ENCODE measurements around the gene CXCL1.

The CXCL1 gene

GRCh38 chr4:73852771-73853170 is 16.4 kb upstream of the CXCL1 start:
- DNase-seq, result no peak

- DNase-seq, result no peak
Measured at GRCh38 chr4:73853246-73853704, 15.9 kb upstream of the CXCL1 start, which contains the start of gene PF4V1. PF4V1 (plus strand) TSS chr4:73853296; CDS start chr4:73853363, 67 bp downstream.

- no peak for DNase-seq
Measured at GRCh38 chr4:73853718-73854473, 15.3 kb upstream of the CXCL1 start.

GRCh38 chr4:73855406-73855805 is 13.8 kb upstream of the CXCL1 start:
- DNase-seq, result no peak

GRCh38 chr4:73856518-73856917 is 12.7 kb upstream of the CXCL1 start:
- peak; percentile 24 for DNase-seq

GRCh38 chr4:73859614-73860088 is 9.5 kb upstream of the CXCL1 start:
- DNase-seq, result peak; percentile 14

GRCh38 chr4:73860181-73860580 is 9.0 kb upstream of the CXCL1 start:
- no peak for DNase-seq

GRCh38 chr4:73860917-73861316 is 8.3 kb upstream of the CXCL1 start:
- no peak for DNase-seq

- DNase-seq, result no peak
Measured at GRCh38 chr4:73862322-73862721, 6.9 kb upstream of the CXCL1 start.

- peak; percentile 17 for DNase-seq
Measured at GRCh38 chr4:73864365-73864764, 4.8 kb upstream of the CXCL1 start.

GRCh38 chr4:73864961-73865360 is 4.2 kb upstream of the CXCL1 start:
- DNase-seq, result no peak

GRCh38 chr4:73865431-73866096 is 3.6 kb upstream of the CXCL1 start:
- DNase-seq, result no peak

- DNase-seq, result no peak
Measured at GRCh38 chr4:73866246-73866645, 2.9 kb upstream of the CXCL1 start.

- peak; percentile 17 for DNase-seq
Measured at GRCh38 chr4:73867783-73868182, 1.4 kb upstream of the CXCL1 start.

GRCh38 chr4:73868206-73869129 is 725 bp upstream of the CXCL1 start:
- no peak for DNase-seq

- DNase-seq, result peak; percentile 20
Measured at GRCh38 chr4:73870260-73870659, 1.1 kb downstream of the CXCL1 start.

GRCh38 chr4:73870768-73871167 is 1.6 kb downstream of the CXCL1 start:
- peak; percentile 47 for DNase-seq

GRCh38 chr4:73871511-73872310 is 2.5 kb downstream of the CXCL1 start:
- no peak for DNase-seq

GRCh38 chr4:73872316-73873108 is 3.3 kb downstream of the CXCL1 start:
- DNase-seq, result no peak

- DNase-seq, result no peak
Measured at GRCh38 chr4:73874386-73874785, 5.2 kb downstream of the CXCL1 start.

- no peak for DNase-seq
Measured at GRCh38 chr4:73875401-73875800, 6.2 kb downstream of the CXCL1 start.
